Amniotic stem cell (primary cell): ENCODE data around the gene NIFK.
"Not testable (repeated sequence)": the region's sequence is repeated elsewhere in the genome, so short reads cannot be mapped to it uniquely, and the experiment has no call there.

ENCODE experiments used
- DNase-seq: peaks from one replicate; lab custom pipeline; 2025; lab: John Stamatoyannopoulos, UW

NIFK gene

DNA sequence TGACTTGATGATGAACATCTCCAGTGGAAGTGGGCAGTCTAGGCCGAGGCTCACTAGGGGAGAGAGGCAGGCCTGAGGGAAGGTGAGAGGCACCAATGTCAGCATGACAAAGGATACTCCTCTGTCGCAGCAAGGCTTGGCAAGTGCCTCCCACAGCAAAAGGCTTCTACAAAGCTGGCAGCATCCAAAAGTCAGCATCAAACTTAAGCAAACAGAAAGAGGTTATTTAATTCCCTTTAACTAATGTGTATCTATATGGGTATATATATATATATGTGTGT, 41.6 kb downstream of the NIFK start:
- DNase-seq, result no peak

DNA sequence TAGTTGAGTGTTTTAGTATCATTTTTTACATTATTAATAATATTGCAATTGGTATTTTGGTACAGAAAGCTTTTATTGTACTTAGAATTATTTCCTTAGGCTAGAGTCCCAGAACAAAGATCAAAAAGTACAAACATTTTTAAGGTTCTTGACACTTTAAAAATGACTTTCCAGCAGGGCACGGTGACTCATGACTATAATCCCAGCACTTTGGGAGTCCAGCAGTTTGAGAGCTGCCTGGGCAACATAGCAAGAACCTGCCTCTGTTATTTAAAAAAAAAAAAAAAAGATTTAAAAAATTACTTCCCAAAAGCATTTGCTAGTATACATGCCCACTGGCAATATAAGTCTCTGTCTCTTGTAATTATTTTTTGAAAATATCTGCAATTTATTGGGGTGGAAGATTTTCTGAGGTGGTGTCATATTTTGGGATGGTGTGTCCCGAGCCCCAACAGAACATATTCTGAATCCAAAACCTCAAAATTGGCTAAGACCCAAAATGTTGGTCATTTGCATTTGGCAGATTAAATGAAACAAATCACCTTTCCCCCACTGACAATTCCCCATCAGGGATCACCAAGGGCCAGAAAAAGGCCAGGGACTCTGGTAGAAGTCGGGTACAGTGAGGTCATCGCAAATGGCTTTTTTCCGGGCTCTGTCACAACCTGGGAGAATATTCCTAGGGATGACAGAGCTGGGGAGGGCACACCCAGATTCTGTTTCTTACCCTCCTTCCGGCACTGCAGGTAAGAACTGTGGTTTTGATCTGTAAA, 42.1 kb downstream of the NIFK start:
- DNase-seq, result no peak

DNA sequence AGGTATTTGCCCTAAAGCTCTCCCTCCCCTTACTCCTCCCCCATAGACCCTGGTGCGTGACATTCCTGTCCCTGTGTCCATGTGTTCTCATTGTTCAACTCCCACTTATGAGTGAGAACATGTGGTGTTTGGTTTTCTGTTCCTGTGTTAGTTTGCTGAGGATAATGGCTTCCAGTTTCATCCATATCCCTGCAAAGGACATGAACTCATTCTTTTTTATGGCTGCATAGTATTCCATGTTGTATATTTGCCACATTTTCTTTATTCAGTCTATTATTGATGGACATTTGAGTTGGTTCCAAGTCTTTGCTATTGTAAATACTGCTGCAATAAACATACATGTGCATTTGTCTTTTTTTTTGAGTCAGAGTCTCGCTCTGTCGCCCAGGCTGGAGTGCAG, 46.1 kb downstream of the NIFK start:
- not testable (repeated sequence) for DNase-seq

DNA sequence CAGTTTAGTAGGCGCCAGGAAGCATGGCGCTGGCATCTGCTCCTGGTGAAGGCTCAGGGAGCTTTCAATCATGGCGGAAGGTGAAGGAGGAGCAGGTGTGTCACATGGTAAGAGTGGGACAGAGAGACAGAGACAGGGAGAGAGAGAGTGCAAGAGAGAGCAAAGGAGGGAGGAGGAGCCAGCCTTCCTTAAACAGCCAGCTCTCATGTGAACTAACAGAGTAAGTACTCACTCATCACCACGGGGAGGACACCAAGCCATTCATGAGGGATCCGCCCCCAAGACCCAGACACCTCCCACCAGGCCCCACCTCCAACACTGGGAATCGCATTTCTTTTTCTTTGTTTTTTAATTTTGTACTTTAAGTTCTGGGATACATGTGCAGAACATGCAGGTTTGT, 46.6 kb downstream of the NIFK start:
- DNase-seq, result no peak

DNA sequence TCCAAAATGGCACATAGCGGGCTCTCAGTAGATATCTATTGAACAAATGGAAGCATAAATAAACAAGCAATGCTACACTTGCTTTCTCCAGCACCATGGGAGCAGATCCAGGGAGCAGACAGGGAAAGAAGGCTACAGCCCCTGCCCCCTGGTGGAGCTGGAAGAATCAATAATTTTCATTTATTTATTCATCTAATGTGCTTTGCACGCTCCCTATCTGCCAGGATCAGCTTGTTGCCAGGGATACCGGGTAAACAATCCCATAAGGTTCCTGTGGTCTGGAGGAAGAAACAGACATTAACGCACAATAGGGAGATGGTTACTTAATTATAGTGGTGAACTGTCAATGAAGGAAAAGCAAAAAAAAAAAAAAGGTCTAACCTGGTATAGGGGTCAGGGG, 47.3 kb downstream of the NIFK start:
- DNase-seq, result no peak

DNA sequence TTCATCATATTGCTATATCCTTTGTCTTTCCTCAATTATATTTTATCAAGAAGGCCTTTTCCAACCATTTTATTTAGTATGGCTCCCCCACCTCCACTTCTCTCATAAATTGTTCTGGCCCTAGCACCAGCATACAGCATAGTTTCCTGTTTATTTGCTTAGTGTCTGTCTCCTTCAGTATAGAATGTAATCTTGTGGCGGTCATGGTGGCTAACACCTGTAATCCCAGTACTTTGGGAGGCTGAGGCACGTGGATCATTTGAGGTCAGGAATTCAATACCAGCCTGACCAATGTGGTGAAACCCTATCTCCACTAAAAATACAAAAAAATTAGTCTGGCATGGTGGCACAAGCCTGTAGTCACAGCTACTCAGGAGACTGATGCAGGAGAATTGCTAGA, 47.9 kb downstream of the NIFK start:
- no peak for DNase-seq

DNA sequence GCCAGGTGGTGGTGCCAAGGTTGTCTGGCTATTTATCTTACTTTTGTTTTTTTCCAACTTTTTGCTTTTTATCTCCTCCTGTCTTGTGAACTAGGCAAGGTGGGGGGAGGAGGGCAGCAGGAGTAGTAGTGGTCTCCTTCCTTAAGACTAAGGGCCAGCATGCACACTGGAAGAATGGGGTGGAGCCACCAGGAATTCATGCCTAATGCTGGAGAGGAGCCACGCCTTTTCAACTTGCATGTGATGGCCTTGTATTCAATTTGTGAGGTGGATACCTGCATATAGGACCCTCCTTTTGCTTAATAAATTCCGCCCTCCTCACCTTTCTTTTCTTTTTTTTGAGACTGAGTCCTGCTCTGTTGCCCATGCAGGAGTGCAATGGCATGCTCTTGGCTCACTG, 49.8 kb downstream of the NIFK start:
- DNase-seq, result no peak

DNA sequence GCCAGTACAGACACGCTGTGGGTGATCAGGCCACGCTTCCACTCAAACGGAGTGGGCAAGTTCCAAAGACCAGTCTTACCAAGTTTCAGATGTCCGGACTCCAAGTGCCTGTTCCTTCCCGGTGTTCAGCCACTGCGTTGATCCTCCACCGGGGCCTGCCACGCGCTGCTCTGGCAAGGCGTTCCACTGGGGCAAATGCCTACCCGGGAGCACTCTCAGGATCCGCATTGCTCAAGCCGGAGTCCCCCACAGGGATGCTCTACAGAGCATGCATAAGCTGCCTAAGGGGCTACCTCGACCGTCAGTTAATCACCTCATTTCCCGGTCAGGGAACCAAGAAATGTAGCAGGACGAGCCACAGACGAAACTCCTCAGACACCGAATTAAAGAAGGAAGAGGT, 50.5 kb downstream of the NIFK start:
- no peak for DNase-seq

DNA sequence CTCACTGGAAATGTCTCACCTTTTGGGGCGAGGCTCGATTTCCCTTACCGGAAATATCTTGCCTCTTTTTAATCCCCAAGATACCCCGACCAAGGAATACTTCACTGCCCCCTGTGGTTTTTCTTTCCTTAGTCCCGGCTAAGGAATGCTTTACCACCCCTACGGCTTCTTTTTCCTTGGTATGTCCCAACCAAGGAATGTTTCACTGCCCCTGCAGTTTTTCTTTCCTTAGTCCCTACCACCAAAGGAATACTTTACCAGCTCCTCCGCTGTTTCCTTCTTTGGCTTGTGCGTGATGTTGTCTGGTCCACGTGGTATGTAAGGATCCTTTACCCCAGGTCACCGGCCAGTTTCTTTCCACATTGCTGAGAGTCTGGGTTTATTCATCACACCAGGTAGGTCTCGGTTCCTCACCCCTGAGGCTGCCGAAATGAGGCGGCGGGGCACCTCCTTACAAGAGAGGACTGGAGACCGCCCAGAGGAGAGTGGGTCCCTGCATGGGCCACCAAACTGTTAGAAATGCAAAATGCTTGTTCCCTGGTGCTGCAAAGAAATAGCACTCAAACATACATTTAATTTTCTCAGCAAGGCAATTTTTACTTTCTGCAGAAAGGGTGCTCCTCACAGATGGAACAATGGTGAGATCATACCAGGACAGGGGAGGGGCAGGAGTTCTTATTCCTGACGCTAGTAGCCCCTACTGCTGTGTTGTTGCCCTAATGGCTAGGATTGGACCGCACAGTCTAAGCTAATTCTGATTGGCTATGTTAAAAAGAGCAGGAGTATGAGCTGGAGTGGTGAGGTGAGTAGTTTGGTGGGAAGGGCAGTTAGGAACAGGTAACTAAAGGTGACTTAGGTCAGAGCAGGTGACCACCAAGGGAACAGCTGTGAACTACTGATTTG, 54.0 kb downstream of the NIFK start:
- DNase-seq, result no peak

DNA sequence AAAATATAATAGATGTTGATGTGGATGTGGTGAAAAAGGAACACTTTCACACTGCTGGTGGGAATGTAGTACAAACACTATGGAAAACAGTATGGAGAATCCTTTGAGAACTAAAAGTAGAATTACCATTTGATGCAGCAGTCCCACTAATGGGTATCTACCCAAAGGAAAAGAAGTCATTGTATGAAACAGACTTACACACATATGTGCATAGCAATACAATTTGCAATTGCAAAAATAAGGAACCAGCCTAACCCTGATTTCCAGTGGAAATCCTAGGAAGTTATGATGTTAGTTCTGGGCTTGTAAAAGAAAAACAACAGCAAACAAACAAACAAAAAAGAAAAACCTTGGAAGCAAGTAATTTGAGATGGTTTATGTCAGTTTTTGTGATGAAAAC, 58.8 kb downstream of the NIFK start:
- no peak for DNase-seq
